GM10266 (cell line): ENCODE data around the gene PFAS.
A peak's percentile ranks its signal among the peaks of the same experiment; 100 is the strongest.

ENCODE experiments used
- DNase-seq: peaks from one replicate; pipeline ENCODE4 v3.0.0; 2012; ENCODE audit errors: extremely low spot score
- TF ChIP-seq, protein P1 (sequence below): IDR thresholded peaks from 2 replicates; pipeline ENCODE4 v1.5.1; 2012; ENCODE audit warnings: mild to moderate bottlenecking, low read depth; ENCODE audit not compliant: control insufficient read depth, insufficient read depth; ENCODE audit errors: missing control alignments

PFAS gene

DNA sequence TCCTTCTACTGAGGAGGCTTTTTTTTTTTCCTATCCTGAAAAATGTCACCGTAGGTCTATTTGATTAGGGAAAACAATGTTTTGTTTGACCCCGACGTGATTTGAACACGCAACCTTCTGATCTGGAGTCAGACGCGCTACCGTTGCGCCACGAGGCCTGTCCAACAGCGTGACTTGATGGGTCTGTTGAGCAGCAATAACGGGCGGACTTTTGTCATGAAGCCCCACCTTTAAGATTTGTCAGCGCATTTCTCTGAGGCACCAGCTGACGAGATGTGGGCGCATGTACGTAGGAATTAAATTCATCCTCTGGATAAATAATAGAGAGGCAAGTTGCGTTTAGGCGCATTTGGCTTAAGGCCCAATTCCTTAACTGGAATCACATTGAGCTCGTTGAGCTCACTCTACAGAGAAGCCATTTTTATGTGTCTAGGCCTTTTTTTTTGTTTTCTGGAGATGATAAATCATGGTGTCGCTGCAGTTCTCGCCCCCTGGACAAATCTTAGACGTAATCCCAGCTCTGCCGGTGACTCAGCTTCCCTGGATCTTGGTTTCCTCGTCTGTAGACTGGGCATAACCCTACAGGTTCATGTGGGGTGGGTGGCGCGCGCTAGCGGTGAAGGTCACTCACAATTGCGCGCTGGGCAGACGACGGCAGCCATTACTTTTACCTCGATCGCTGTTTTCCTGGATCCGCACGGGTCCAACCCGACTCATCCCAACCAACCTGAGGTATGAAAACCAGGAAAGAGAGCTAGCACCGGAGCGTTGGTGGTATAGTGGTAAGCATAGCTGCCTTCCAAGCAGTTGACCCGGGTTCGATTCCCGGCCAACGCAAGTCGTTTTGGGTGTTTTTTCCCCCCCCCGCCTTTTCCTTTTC lies 28.1 kb upstream of the PFAS start:
- peak; percentile 66 for DNase-seq
- TF ChIP-seq, protein P1, sequence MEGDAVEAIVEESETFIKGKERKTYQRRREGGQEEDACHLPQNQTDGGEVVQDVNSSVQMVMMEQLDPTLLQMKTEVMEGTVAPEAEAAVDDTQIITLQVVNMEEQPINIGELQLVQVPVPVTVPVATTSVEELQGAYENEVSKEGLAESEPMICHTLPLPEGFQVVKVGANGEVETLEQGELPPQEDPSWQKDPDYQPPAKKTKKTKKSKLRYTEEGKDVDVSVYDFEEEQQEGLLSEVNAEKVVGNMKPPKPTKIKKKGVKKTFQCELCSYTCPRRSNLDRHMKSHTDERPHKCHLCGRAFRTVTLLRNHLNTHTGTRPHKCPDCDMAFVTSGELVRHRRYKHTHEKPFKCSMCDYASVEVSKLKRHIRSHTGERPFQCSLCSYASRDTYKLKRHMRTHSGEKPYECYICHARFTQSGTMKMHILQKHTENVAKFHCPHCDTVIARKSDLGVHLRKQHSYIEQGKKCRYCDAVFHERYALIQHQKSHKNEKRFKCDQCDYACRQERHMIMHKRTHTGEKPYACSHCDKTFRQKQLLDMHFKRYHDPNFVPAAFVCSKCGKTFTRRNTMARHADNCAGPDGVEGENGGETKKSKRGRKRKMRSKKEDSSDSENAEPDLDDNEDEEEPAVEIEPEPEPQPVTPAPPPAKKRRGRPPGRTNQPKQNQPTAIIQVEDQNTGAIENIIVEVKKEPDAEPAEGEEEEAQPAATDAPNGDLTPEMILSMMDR = no peak

DNA sequence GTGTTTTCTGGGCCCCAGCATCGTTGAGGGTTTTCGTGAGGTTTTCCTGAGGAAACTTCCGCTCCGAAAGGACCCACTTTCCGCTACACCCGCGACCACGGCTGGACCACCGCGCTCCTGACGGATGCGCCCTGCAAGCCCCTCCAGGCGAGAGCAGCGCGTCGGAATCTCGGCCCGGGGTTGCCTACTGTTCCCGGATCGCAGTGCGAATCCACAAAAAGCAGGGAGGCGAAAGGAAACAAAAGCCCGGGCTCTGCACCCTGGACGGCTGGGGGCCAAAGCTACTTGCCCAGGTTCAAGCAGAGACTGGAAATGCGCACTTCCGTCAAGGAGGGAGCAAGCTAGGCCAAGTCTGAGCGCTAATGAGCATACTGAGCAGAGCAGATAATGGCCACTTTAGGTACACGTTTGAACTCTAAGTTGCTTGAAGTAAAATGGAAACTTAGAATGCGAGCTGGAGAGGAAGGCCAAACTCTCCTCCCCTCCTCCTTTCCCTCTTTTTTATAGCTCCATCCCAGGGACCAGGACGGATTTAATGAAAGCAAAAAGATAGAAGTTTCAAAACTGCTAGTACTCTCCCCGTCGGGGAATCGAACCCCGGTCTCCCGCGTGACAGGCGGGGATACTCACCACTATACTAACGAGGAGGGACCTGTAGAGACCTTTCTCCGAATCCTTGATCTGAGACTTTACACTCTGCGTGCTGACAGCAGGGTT lies 27.3 kb upstream of the PFAS start:
- TF ChIP-seq, protein P1 = no peak
- peak; percentile 55 for DNase-seq

DNA sequence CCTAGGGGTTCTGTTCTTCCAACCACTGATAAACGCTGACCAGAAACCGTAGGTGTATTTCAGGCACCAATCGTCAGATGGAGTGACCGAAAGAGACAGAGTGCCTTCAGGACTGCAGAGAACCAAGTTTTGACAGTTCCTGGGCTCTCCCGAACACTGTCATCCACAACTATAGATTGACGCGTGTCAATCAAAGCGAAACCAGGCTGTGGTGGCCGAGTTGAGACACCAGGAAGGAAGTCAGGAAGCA lies 26.8 kb upstream of the PFAS start:
- DNase-seq = peak; percentile 38
- TF ChIP-seq, protein P1 = no peak

DNA sequence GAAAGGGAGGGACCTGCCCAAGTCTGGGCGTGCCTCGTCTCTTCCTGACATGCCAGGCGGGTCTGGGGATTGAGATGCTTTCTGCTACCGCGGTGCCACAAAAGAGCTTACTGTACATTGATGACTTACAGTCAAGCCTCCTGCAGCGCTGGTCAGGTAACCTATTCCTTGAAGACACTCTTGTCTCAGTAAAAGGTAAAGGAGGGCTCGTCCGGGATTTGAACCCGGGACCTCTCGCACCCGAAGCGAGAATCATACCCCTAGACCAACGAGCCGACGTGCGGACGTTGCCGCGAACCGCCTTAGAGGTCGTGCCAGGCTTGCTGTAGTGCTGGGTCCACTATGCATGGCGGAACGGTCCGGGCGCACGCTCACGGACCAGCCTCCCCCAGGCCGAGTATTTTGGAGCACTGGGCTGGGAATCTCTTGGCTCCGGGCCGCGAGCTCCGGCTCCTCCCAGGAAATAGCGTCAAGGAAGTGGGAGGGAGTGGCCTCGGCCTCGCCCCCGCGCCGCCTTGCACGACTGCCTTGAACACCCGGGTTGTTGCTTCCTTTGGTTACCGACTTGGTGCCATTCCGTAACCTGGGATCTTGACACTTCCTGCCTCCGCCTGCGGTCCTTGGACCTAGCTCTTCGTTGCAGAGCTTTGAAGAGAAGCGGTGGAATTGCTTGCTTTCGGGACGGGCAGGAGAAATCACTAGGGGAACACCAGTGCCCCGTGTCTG lies 26.3 kb upstream of the PFAS start:
- TF ChIP-seq, protein P1 = no peak
- peak; percentile 65 for DNase-seq

DNA sequence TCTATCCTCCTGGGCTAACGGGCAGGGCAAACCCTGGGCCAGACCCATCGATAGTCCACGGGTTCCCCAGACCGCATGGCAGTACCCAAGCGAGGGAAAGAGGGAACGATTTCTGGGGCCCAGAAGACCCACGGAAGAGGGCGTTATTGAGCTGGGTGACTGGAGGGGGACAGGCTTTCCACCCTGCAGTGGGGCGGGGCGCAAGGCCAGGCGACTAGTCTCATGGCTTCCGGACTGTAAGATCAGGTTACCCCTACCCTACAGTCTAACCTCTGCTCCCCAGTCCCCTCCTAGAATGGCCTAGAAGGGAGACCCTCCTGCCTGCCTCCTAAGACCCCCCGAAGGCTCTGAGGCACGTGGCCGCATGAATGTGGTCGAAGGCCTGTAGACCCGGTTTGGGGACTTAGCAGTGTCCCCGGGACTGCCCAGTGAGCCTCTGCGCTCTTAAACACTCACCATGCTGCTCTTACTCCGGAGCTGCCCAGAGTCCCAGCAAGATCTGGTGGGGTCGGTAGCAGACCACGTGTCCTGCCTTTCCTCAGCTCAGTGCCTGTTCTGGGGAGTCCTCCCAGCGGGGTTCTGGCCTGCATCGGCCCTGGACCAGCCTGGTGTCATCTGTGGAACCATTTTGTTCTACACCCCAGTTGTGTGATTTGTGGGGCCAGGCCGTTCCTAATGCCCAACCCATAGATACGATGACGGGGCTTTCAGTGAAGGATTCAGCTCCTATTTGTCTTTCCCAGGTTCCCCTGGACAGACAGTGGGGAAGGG lies 25.5 kb upstream of the PFAS start:
- peak; percentile 47 for DNase-seq

More for the DNA sequence above, 25.5 kb upstream of the PFAS start:
- TF ChIP-seq, protein P1 = peak; percentile 64
